Fibroblast of skin of left biceps (primary cell): ENCODE results near the gene NBPF12.
"Not testable (repeated sequence)": the region's sequence is repeated elsewhere in the genome, so short reads cannot be mapped to it uniquely, and the experiment has no call there.

Experiments used
- DNase-seq, 2 experiments: peaks; one replicate each; pipeline ENCODE4 v3.0.0-alpha.2; 2013; ENCODE audit warnings: low read depth in 2 of 2

NBPF12 gene

GRCh38 chr1:146972681-146973080, 34.6 kb downstream of the NBPF12 start:
- not testable (repeated sequence) for DNase-seq

DNA sequence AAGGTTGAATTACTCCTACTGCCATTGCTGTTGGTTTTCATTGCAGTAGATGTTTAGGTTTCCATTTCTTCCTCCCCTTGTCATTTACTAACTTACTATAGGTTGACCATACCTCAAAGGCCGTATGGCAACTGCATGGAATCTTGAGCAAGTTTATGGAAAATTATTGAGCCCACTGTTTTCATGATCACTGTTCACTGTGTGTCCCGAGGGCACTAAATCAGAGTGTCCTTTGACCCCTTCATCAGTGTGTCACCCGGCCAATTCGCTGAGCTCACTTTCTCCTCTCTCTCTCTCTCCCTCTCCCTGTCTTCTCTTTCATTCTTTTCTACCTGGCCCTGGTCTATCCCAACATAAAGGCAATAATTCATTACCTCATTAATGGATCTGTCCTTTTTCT, 47.7 kb downstream of the NBPF12 start:
- not testable (repeated sequence) for DNase-seq

- DNase-seq, result not testable (repeated sequence)
These were observed 48.3 kb downstream of the NBPF12 start for GRCh38 chr1:146986450-146986849.

GRCh38 chr1:146987502-146987901, 49.4 kb downstream of the NBPF12 start:
- DNase-seq, result not testable (repeated sequence)

GRCh38 chr1:146989455-146989854, 51.3 kb downstream of the NBPF12 start:
- not testable (repeated sequence) for DNase-seq

GRCh38 chr1:147008495-147008894, 70.4 kb downstream of the NBPF12 start:
- DNase-seq, result not testable (repeated sequence)

DNA sequence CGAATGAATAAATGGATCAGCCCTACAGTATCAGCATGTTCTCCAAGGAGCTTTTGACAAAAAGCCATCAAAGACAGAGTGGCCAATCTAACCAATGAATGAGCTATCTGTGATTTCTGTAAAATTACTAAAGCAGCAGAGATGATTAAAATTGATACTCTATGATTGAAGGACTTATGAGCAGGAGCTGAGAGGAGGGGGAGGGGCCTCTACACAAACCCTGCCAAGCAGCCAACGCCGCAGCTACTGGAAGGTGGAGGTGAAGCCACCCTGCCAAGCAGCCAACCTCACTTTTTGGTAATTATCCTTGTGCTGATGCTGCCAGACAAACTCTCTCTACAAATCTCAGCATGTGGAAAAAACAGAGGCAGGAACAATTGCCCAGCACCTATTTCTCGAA, 88.9 kb downstream of the NBPF12 start:
- not testable (repeated sequence) for DNase-seq

GRCh38 chr1:147030066-147030653, 92.0 kb downstream of the NBPF12 start:
- DNase-seq, result not testable (repeated sequence)

DNA sequence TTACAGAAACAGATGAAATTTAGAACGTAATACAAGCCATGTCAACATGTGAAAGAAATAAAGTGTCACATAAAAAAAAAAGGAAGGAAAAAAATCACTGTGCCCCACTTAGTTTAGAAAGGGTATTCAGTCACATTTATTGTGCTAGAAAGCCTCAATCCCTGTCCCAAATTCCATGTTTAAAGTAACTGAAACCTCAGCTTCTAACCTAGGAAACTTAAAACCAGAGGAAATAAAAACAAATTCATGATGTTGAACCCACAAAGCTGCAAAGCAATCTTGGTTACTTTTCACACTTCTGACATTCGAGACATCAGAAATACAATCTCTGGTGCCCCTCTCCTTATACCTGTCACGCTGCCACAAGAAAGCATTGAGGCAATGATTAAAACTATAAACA, 101.8 kb downstream of the NBPF12 start:
- no peak for DNase-seq

DNA sequence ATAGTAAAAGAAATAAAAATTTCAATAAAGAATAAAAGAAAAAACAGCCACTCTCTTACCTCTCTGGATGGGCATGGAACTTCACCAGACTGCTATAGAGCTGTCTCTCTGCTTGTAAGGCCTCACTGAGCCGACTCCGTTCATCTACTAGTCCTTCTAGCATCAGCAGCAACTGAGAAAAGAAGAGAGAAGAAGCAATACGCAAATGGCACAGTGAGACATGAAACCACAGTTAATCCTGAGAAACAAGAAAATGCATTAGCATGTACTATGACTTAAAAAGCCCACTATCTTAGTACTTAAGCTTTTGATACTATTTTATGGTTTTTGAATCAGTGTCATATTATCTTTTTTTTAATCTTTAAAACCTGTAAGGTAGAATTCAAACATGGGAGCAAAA, 104.8 kb downstream of the NBPF12 start:
- not testable (repeated sequence) for DNase-seq

- DNase-seq, result not testable (repeated sequence)
These were observed 106.4 kb downstream of the NBPF12 start for GRCh38 chr1:147044511-147044910.
